DND-41 (cell line): ENCODE measurements around the gene MRPL39.

ENCODE experiments used
- EZH2 ChIP-seq: IDR thresholded peaks from 3 replicates; pipeline ENCODE4 v1.6.1; 2012; ENCODE audit warnings: borderline replicate concordance, low read depth, mild to moderate bottlenecking, moderate library complexity, low read length, inconsistent platforms; ENCODE audit not compliant: severe bottlenecking
- TF ChIP-seq, protein P1 (sequence below): IDR thresholded peaks from 2 replicates; pipeline ENCODE4 v1.5.1; 2012; ENCODE audit warnings: borderline replicate concordance, low read length, moderate library complexity, mild to moderate bottlenecking; ENCODE audit not compliant: poor library complexity, severe bottlenecking; ENCODE audit errors: extremely low read depth

DNA sequence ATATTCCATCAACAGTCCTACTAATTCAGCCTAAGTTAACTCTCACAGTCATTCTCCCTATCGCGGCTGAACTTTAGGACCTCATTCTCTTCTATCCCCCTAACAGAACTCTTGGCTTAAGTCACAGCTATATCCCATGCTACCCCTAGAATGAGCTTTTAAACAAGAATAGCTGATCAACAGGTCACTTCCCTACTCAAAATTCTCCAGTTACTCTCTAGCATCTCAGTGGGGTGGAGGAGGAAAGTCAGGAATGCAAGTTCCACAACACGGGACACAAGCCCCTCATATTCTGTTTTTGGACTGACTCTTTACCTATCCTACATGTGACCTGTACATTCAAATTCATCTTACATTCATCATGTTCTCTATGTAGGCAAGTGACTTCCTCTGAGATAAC, 21.0 kb downstream of the MRPL39 start:
- TF ChIP-seq, protein P1, sequence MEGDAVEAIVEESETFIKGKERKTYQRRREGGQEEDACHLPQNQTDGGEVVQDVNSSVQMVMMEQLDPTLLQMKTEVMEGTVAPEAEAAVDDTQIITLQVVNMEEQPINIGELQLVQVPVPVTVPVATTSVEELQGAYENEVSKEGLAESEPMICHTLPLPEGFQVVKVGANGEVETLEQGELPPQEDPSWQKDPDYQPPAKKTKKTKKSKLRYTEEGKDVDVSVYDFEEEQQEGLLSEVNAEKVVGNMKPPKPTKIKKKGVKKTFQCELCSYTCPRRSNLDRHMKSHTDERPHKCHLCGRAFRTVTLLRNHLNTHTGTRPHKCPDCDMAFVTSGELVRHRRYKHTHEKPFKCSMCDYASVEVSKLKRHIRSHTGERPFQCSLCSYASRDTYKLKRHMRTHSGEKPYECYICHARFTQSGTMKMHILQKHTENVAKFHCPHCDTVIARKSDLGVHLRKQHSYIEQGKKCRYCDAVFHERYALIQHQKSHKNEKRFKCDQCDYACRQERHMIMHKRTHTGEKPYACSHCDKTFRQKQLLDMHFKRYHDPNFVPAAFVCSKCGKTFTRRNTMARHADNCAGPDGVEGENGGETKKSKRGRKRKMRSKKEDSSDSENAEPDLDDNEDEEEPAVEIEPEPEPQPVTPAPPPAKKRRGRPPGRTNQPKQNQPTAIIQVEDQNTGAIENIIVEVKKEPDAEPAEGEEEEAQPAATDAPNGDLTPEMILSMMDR: no peak
- TF ChIP-seq EZH2: no peak
